Measurements from ENCODE around the gene ZNF761.
"Not testable (repeated sequence)": the region's sequence is repeated elsewhere in the genome, so short reads cannot be mapped to it uniquely, and the experiment has no call there.

DNA sequence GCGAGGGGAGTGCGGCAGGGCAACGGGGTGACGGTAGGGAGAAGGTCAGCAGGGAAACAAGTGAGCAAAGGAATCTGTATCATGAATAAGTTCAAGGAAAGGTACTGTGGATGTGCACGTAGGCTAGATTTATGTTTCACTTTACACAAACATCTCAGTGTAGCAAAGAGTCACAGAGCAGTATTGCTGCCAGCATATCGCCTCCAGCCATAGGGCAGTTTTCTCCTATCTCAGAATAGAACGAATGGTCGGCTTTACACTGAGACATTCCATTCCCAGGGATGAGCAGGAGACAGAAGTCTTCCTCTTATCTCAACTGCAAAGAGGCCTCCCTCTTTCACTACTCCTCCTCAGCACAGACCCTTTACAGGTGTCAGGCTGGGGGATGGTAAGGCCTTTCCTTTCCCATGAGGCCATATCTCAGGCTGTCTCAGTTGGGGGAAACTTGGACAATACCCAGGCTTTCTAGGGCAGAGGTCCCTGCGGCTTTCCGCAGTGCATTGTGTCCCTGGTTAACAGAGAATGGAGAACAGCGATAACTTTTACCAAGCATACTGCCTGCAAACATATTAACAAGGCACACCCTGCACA, 28.4 kb downstream of the ZNF761 start:
- not testable (repeated sequence) for TF ChIP-seq NR3C1 (IDR thresholded peaks at IDR 0.05); POLR2A (IDR thresholded peaks at IDR 0.05; ENCODE audit: low read length); POLR2AphosphoS2 (conservative IDR thresholded peaks at IDR 0.05; ENCODE audit: low read length)
- TF ChIP-seq, protein P1, sequence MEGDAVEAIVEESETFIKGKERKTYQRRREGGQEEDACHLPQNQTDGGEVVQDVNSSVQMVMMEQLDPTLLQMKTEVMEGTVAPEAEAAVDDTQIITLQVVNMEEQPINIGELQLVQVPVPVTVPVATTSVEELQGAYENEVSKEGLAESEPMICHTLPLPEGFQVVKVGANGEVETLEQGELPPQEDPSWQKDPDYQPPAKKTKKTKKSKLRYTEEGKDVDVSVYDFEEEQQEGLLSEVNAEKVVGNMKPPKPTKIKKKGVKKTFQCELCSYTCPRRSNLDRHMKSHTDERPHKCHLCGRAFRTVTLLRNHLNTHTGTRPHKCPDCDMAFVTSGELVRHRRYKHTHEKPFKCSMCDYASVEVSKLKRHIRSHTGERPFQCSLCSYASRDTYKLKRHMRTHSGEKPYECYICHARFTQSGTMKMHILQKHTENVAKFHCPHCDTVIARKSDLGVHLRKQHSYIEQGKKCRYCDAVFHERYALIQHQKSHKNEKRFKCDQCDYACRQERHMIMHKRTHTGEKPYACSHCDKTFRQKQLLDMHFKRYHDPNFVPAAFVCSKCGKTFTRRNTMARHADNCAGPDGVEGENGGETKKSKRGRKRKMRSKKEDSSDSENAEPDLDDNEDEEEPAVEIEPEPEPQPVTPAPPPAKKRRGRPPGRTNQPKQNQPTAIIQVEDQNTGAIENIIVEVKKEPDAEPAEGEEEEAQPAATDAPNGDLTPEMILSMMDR (IDR thresholded peaks at IDR 0.05) = not testable (repeated sequence)
